ELF-1 (cell line): ENCODE measurements around the gene ZNF770.
"Not testable (repeated sequence)": the region's sequence is repeated elsewhere in the genome, so short reads cannot be mapped to it uniquely, and the experiment has no call there.

Experiments used
- DNase-seq: peaks from one replicate; pipeline ENCODE4 v3.0.0-alpha.2; 2016; ENCODE audit warnings: low read depth, low spot score

ZNF770 gene

DNA sequence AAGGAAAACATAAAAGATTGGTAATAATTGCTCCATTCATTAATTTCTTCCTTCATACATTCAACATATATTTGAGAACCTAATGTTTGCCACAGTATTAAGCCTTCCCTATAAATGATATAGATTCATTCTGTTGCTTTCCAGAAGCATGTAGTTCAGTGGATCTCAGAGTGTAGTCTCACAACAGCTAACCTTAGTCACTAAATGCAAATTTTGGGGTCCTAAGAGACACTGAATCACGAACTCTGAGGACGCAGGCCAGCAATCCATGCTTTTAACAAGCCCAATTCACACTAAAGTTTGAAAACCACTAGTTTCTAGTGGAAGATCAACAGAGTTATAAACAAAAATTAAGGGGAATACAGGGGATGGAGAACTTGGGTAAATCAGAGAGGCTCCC lies 11.3 kb downstream of the ZNF770 start:
- DNase-seq, result no peak

DNA sequence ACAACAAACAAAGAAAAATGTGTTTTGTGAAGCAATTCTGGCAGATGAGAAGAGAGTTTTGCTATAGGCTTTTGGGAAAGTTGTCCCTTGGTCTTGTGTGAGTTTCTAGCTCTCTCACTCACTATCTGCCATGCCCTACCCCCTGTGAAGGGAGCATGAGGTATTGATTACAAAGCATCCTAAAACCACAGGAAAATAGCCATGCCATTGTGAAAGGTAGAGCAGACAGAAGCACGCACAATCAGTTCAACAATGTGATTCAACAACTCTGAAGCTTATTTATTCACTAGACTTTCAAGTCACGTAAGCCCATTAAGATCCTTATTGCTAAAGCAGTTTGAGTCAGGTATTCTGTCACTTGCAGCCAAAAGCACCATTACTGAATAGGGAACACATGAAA lies 12.0 kb downstream of the ZNF770 start:
- no peak for DNase-seq

DNA sequence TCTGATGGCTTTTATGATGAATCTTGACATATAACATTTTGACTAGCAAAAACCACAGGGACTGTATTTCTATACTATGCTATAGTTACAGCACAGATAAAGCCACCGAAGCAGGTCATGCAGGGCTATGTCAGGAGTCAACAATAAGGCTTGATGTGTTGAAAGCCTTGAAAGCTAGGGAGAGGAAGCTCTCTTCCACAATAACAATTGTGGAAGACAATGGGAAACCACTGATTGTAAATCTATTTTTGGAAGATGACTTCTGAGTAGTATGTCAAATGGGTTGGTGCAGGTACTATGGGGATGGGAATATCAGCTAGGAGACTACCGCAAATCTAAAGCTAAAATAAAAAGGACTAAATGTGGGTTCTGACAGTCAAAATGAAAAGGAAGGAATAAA lies 14.6 kb downstream of the ZNF770 start:
- no peak for DNase-seq

DNA sequence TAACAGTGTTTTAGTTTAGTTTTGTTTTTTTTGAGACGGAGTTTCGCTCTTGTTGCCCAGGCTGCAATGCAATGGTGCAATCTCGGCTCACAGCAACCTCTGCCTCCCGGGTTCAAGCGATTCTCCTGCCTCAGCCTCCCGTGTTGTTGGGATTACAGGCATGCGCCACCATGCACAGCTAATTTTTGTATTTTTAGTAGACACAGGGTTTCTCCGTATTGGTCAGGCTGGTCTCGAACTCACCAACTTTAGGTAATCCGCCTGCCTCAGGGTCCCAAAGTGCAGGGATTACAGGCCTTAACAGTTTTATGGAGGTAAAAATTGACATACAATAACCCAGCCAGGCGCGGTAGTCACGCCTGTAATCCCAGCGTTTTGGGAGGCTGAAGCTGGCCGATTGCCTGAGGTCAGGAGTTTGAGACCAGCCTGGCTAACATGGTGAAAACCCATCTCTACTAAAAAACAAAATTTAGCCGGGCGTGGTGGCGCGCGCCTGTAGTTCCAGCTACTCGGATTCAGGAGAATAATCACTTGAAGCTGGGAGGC lies 17.9 kb downstream of the ZNF770 start:
- DNase-seq, result not testable (repeated sequence)

DNA sequence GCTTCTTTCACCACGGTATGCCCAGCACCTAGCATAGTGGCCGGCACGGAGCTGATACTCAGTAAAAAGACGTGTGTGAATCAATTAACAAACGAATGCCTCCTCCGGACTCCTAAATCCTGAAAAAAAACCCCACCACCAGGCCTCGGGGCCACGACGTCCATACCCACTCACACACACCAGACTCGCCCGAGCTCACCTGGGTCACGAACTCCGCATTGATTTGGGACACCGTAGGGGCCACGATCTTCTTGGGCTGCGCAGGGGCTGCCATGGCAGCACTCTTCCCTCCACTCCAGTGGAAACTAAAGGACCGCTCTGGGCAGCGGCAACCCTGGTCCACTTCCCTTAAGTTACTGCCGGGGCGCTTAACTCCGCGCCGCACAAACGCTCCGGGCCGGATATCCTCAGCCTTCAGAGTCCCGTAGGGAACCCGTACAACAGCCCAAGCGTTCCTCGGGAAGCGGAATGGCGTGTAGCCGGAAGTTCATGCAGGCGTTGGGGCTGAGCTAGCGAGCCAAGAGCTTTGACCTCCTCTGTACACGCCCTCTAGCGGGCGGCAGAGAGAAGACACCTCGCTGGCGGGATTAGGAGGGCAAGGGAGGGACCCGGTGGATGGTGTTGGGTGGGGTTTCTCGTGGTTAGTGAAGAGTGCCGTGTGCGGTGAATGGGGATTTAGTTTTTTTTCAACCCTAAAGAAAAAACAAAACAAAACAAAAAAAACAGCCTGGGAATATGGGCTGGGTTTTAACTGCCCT lies 18.6 kb downstream of the ZNF770 start, which contains the start of gene AQR:
TSS of gene AQR (minus strand) at position 403 of the 758 bp plus-strand sequence. CDS start at position 274, 129 bp downstream.
- peak; percentile 96 for DNase-seq

DNA sequence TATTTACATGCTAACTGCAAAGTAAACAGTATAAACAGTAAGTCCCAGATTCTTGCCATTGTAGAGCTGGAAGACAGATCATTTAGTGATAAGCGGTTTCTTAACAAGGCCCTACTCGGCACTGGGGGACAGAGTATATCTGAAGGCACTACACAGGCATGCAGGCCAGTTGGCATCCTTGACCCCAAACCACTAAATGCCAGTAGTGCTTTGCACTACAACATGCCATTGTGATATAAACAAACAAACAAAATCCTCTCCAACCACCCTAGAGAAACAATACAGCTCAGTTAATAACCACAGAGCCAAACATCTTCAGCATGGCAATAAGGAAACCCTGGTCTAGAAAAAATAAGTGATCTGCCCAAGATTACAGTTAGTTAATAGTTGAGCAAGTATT lies 23.8 kb downstream of the ZNF770 start:
- no peak for DNase-seq

DNA sequence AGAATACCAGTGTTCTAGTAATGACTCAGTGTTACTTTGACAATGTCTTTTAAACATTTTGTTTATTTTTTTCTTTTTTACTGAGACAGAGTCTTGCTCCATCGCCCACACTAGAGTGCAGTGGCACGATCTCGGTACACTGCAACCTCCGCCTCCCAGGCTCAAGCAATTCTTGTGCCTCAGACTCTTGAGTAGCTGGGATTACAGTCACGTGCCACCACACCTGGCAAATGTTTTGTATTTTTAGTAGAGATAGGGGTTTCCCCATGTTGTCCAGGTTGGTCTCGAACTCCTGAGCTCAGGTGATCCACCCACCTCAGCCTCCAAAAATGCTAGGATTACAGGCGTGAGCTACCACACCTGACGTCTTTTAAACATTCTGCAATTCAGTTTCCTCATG lies 34.2 kb downstream of the ZNF770 start:
- no peak for DNase-seq

DNA sequence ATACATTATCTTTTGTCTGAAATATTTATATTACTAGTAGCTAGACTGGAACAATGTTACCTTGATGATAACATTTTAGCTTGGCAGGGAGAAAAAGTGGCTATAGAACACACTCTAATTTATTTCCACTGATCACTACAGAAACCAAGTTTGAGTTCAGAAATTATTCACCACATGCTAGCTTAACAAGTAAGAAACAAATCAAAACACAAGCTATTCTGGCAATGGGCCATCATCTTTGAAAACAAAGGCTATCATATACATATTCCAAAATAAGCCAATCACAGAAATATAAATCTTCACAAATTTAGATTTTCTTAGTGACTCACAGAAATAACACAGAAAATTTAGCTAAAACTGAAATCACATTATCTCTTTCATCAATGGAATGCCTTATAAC lies 35.6 kb downstream of the ZNF770 start:
- DNase-seq, result no peak

DNA sequence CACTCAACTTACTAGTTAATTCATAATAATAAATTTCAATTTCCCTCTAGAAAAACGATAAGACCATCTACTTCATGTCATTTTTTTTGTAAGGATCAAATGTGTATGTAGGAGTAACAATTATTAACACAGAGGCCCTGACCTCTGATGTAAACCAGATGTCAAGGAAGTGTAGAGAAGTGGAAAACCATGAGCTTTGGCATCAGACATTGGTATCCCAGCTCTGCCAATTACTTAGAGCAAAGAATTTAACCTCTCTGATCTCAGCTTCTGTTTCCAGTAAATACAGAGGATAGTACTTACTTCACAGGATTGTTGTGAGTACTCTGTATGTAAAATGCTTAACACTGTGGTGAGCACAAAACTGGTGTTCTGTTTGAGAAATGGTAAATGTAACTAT lies 36.1 kb downstream of the ZNF770 start:
- no peak for DNase-seq

DNA sequence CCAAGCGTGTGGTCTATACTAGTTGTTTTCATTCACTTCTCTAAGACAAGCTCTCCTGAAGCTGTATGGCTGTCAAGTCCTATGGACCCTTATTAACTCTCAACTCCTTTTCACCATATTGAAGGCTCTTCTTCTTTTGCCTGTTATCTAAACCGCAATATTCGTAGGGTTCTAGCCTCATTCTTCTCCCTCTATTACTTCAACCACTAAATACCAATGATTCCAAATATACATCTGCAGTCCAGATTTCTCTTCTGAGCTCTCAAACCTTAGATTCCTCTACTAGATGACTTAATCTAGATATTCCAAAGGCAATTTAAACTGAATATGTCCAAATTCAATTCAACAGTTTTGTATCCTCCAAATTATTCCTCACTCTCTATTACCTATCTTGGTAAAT lies 43.2 kb downstream of the ZNF770 start:
- DNase-seq, result no peak

DNA sequence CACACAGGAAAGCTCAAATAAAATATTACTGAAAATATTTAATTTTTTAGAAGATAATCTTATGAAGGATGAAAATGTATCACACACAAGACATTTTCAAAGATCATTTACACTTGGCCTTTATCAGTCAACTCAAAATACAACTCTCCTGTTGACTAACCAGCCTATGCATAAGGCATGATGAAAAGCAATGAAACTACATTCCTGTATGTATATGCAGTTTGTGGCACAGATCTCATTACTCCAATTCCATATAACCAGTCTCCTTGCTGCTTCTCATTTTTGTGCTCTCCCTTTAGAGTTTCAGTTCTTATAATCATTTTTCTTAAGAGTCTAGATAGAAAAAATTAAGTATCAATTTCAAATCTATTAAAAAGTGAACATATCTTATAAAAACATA lies 44.4 kb downstream of the ZNF770 start:
- no peak for DNase-seq

DNA sequence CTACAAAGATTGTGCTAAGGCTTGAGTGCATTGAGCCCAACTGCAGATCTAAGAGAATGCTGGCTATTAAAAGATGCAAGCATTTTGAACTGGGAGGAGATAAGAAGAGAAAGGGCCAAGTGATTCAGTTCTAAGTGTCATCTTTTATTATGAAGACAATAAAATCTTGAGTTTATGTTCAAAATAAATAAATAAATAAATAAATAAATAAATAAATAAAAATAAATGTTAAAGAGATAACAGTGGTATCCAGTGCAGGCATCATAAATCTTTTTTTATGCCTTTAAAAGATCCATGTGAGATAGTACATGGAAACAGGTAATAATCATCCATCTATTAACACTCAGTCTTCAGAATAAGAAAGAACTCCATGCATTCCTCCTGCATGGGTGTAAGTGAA lies 44.8 kb downstream of the ZNF770 start:
- not testable (repeated sequence) for DNase-seq

DNA sequence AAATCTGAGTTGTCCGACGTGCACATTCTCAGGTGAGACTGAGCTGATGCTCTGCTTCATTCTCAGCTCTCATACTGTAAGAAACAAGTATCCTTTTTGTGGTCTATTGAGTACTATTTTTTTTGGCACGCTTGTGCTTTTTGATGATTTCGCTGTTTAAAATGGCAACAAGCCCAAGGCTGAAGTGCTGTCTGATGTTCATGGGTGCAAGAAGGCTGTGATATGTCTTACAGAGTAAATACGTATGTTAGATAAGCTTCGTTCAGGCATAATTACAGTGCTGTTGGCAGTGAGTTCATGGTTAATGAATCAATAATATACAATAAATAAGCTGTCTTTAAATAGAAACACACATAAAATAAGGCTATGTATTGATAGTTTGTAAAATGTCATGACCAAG lies 45.7 kb downstream of the ZNF770 start:
- no peak for DNase-seq

DNA sequence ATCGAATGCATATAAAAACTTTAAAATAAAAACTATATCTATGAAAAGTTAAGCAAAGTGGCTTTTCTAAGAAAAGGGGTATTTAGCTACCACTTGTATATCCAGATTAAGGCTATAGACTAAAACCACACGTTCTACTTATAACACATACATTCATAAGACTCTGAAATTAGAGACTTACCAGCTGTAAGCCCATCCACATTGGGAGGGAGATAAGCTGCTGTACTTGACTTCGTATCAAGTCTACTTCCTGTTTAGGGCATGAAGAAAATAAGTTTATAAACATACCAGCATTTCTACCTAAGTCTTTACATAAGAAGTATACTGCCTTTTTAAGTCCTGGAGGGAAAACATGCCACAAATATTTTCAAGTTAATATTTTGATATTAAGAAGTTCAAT lies 46.3 kb downstream of the ZNF770 start:
- DNase-seq, result no peak

DNA sequence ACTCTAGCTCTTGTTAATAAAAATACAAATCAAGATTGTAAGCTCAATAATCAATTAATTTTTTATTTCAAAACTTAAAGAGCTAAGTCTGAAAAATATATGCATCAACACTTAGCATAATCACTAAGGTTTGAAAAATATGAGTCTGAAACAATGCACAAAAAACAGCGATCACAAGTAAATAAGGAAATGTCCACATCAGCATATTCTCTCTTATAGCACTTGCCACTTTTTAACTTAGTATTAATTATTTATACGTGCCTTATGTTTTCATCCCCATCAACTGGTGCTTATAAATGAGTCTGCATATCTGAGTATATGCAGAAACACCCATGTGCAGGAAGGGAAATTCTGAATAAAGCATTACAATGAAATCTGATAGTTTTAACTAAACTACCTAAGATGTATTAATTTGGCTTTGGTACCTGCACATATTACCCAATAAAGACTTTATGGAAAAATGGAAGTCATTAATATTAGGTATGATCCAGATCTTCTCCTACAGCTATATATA lies 46.8 kb downstream of the ZNF770 start:
- no peak for DNase-seq

DNA sequence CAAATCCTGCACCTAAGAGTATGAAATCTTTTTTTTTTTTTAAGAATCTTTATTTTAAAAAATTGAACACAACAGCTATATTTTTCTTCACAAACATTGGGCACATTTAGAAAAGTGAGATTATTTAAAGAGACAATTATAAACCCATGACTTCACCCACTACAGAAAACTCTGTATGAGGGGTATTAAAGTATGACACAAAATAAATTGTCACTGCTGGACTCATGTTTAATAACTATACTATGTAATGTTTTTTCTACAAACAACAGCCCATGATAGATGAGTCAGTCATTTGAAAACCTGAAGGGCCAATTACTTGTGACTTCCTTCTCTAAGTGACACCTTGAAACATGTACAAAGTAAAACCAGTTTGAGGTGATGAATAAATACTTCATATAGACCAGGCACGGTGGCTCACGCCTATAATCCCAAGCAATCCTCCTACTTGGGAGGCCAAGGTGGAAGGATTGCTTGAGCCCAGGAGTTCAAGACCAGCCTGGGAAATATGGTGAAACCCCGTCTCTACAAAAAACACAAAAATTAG lies 54.6 kb downstream of the ZNF770 start:
- DNase-seq, result no peak

DNA sequence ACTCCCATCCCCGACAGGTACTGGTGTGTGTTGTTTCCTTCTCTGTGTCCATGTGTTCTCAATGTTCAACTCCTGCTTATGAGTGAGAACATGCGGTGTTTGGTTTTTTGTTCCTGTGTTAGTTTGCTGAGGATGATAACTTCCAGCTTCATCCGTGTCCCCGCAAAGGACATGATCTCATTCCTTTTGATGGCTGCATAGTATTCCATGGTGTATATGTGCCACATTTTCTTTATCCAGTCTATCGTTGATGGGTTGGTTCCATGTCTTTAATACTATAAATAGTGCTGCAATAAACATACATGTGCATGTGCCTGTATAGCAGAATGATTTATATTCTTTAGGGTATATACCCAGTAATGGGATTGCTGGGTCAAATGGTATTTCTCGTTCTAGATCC lies 59.7 kb downstream of the ZNF770 start:
- DNase-seq, result not testable (repeated sequence)
